ENCODE results near the gene UTP15. TPM values are rescaled to one million over a fixed set of nuclear protein-coding genes. Genes with fewer than 3 reads are reported as not detected.

The UTP15 gene
- total and polyA plus RNA-seq, 4 donors = 5.0 to 17.0 (median 10.5) TPM

Other genes starting within 250 kb of the UTP15 start
- gene FOXD1, start 117.0 kb upstream of the UTP15 start, total RNA-seq = 10 to 100 TPM in 1 of 2 donors, 1 to 10 TPM in 1; 9.9 to 15.2 TPM
- 1 to 10 TPM in 1 of 2 donors, under 1 TPM in 1; 0.25 to 6.7 TPM for gene FOXD1, start 117.0 kb upstream of the UTP15 start, polyA plus RNA-seq
- 100 to 1,000 TPM; 393 to 484 TPM for gene BTF3, start 67.3 kb upstream of the UTP15 start, total RNA-seq
- gene BTF3, start 67.3 kb upstream of the UTP15 start, polyA plus RNA-seq = 1,000 to 10,000 TPM in 1 of 2 donors, 100 to 1,000 TPM in 1; 653 to 1,015 TPM
- 10 to 100 TPM; 19.5 to 26.4 TPM for gene ANKRA2, start 104 bp upstream of the UTP15 start, total RNA-seq
- 10 to 100 TPM; 21.8 to 29.9 TPM for gene ANKRA2, start 104 bp upstream of the UTP15 start, polyA plus RNA-seq
- 10 to 100 TPM; 18.0 to 27.8 TPM for gene ARHGEF28, start 60.5 kb downstream of the UTP15 start, total RNA-seq
- gene ARHGEF28, start 60.5 kb downstream of the UTP15 start, polyA plus RNA-seq = 1 to 10 TPM; 4.8 to 7.5 TPM